OCI-LY7 (cell line): ENCODE data around the gene PPP1R9A. TPM values are rescaled to one million over a fixed set of nuclear protein-coding genes. Genes with fewer than 3 reads are reported as not detected.

ENCODE experiments used
- BruUV-seq: library from RNA; stranded (reverse); fragments of 400-500 nt; replicated peaks from 2 replicates; lab custom pipeline; 2021; lab: Mats Ljungman, UMichigan
- CTCF ChIA-PET: fragments of 300-600 bp; sonication (Branson Sonifier 250); formaldehyde crosslinking; loops from one replicate; lab custom pipeline; 2022; ENCODE audit warnings: antibody characterized with exemption; ENCODE audit not compliant: unreplicated experiment; lab: Charles Lee
- POLR2A ChIA-PET: fragments of 300-600 bp; sonication (Branson Sonifier 250); formaldehyde crosslinking; loops from one replicate; lab custom pipeline; 2022; ENCODE audit warnings: antibody characterized with exemption; lab: Charles Lee
- DNase-seq: peaks from one replicate; pipeline ENCODE4 v3.0.0-alpha.2; 2015; ENCODE audit warnings: low spot score
- H2AFZ ChIP-seq: fragments of 200-600 bp; sonication (generic), shearing (Covaris generic); 2 replicates; pipeline ENCODE4 v1.6.1; 2014; ENCODE audit warnings: mild to moderate bottlenecking, antibody characterized with exemption, low read length, moderate library complexity
- H3K27ac ChIP-seq: fragments of 200-600 bp; sonication (generic); 2 replicates; pipeline ENCODE4 v1.5.1; 2014; ENCODE audit warnings: mixed run types, low read depth, mild to moderate bottlenecking, moderate library complexity, low read length, inconsistent platforms; ENCODE audit not compliant: poor library complexity, severe bottlenecking
- H3K36me3 ChIP-seq: fragments of 200-600 bp; sonication (generic); 2 replicates; pipeline ENCODE4 v1.6.1; 2014; ENCODE audit warnings: mild to moderate bottlenecking, antibody characterized with exemption, low read length, moderate library complexity, mixed read lengths; ENCODE audit not compliant: insufficient read depth
- H3K4me1 ChIP-seq: fragments of 200-600 bp; sonication (generic); 2 replicates; pipeline ENCODE4 v1.5.1; 2014; ENCODE audit warnings: mild to moderate bottlenecking, low read length; ENCODE audit not compliant: insufficient read depth, poor library complexity, severe bottlenecking
- H3K4me2 ChIP-seq: fragments of 200-600 bp; sonication (generic); 2 replicates; pipeline ENCODE4 v1.6.1; 2014; ENCODE audit warnings: mild to moderate bottlenecking, low read length
- H3K4me3 ChIP-seq: fragments of 200-600 bp; sonication (generic); 2 replicates; pipeline ENCODE4 v1.5.1; 2014; ENCODE audit warnings: mild to moderate bottlenecking, low read depth, low read length; ENCODE audit not compliant: poor library complexity, severe bottlenecking
- H3K79me2 ChIP-seq: fragments of 200-600 bp; sonication (generic); 2 replicates; pipeline ENCODE4 v1.6.1; 2016; ENCODE audit warnings: low read depth, mild to moderate bottlenecking, low read length, moderate library complexity, mixed read lengths; ENCODE audit not compliant: insufficient read depth
- H3K9me2 ChIP-seq: fragments of 200-600 bp; sonication (generic); 2 replicates; pipeline ENCODE4 v1.6.1; 2016; ENCODE audit warnings: mild to moderate bottlenecking, low read length, mixed read lengths; ENCODE audit not compliant: insufficient read depth
- H3K9me3 ChIP-seq: fragments of 200-600 bp; sonication (generic); 2 replicates; pipeline ENCODE4 v1.6.1; 2014; ENCODE audit warnings: mild to moderate bottlenecking, mixed run types, low read length, mixed read lengths
- H4K20me1 ChIP-seq: fragments of 200-600 bp; sonication (generic); 2 replicates; pipeline ENCODE4 v1.6.1; 2014; ENCODE audit warnings: mild to moderate bottlenecking, antibody characterized with exemption, low read length, moderate library complexity, mixed read lengths; ENCODE audit not compliant: insufficient read depth
- CTCF ChIP-seq: fragments of 200-600 bp; sonication (generic); conservative IDR thresholded peaks from 2 replicates; pipeline ENCODE4 v1.5.1; 2014; ENCODE audit warnings: mild to moderate bottlenecking, antibody characterized with exemption, low read length, moderate library complexity, mixed read lengths
- EZH2phosphoT487 ChIP-seq: fragments of 200-600 bp; sonication (generic); IDR thresholded peaks from 2 replicates; pipeline ENCODE4 v1.6.1; 2018; ENCODE audit warnings: low read depth, borderline replicate concordance, mild to moderate bottlenecking, mixed run types, antibody characterized with exemption, low read length, moderate library complexity, mixed read lengths
- intact Hi-C: fragments of 100-400 bp; cut with micrococcal nuclease; formaldehyde crosslinking; loops from one replicate; pipeline ENCODE4 v1.10.0; 2022; ENCODE audit not compliant: unreplicated experiment
- total RNA-seq, 2 experiments: library from RNA; depleted of rRNA in 1 of 2; stranded (reverse); fragments of >200 nt in 1 of 2; shearing (Covaris generic) in 1 of 2; gene quantifications; 2 replicates each; pipeline ENCODE4 v1.2.3, GENCODE V29; 2014 to 2022

PPP1R9A gene
- total RNA-seq, 2 experiments from 2014 or later, result not detected

GRCh38 chr7:94908323-94909178, 1.2 kb downstream of the PPP1R9A start:
- H3K79me2 ChIP-seq, result no peaks in the 10 kb centered on the region
- no peak overlapping the region for H3K4me2 ChIP-seq
- H3K36me3 ChIP-seq, result no peaks in the 10 kb centered on the region
- intact Hi-C loops, result no loop called here
- no peaks in the 10 kb centered on the region for H4K20me1 ChIP-seq
- TF ChIP-seq CTCF, result no peak
- no peak for TF ChIP-seq EZH2phosphoT487
- no peak overlapping the region for H3K27ac ChIP-seq
- no peak for DNase-seq
- no peaks in the 10 kb centered on the region for H3K4me1 ChIP-seq
- no peaks in the 10 kb centered on the region for H3K9me2 ChIP-seq
- ChIA-PET CTCF (no interaction called here), POLR2A (no interaction called here)
- no peak overlapping the region for H3K4me3 ChIP-seq
- no TSS peak for BruUV-seq
- H3K9me3 ChIP-seq, result no peaks in the 10 kb centered on the region
- H2AFZ ChIP-seq, result no peak overlapping the region

GRCh38 chr7:94909179-94909466, 1.7 kb downstream of the PPP1R9A start:
- H2AFZ ChIP-seq, result no peak overlapping the region
- CTCF ChIA-PET, result no interaction called here
- no peak overlapping the region for H3K4me3 ChIP-seq
- no peaks in the 10 kb centered on the region for H3K9me3 ChIP-seq
- H3K79me2 ChIP-seq, result no peaks in the 10 kb centered on the region
- H3K4me2 ChIP-seq, result no peak overlapping the region
- no peak for TF ChIP-seq CTCF
- TF ChIP-seq EZH2phosphoT487, result no peak
- H3K36me3 ChIP-seq, result no peaks in the 10 kb centered on the region
- H3K4me1 ChIP-seq, result no peaks in the 10 kb centered on the region
- no peak overlapping the region for H3K27ac ChIP-seq
- intact Hi-C loops, result no loop called here
- H4K20me1 ChIP-seq, result no peaks in the 10 kb centered on the region
- POLR2A ChIA-PET, result no interaction called here
- DNase-seq, result no peak
- no TSS peak for BruUV-seq
- H3K9me2 ChIP-seq, result no peaks in the 10 kb centered on the region

GRCh38 chr7:94912085-94912484, 4.7 kb downstream of the PPP1R9A start:
- POLR2A ChIA-PET, result no interaction called here
- TF ChIP-seq CTCF, result no peak
- TF ChIP-seq EZH2phosphoT487, result no peak
- no peaks in the 10 kb centered on the region for H3K79me2 ChIP-seq
- CTCF ChIA-PET, result no interaction called here
- no peaks in the 10 kb centered on the region for H3K4me1 ChIP-seq
- no peaks in the 10 kb centered on the region for H4K20me1 ChIP-seq
- intact Hi-C loops, result no loop called here
- BruUV-seq, result no TSS peak
- no peaks in the 10 kb centered on the region for H3K9me2 ChIP-seq
- no peak for DNase-seq
- H3K4me3 ChIP-seq, result no peak overlapping the region
- no peak overlapping the region for H3K4me2 ChIP-seq
- no peaks in the 10 kb centered on the region for H3K36me3 ChIP-seq
- no peak overlapping the region for H2AFZ ChIP-seq
- H3K27ac ChIP-seq, result no peak overlapping the region
- no peaks in the 10 kb centered on the region for H3K9me3 ChIP-seq
